C1 segment of cervical spinal cord (tissue), 14 donors: ENCODE measurements around the gene NADK2.
"Not testable (repeated sequence)": the region's sequence is repeated elsewhere in the genome, so short reads cannot be mapped to it uniquely, and the experiment has no call there.

Experiments
- DNase-seq, 14 donors: peaks; one replicate each; lab custom pipeline; 2025; lab: John Stamatoyannopoulos, UW

Gene NADK2

GRCh38 chr5:36208786-36209185, 32.9 kb downstream of the NADK2 start:
- DNase-seq: no peak

- DNase-seq: no peak
Observed at GRCh38 chr5:36206913-36207312, 34.8 kb downstream of the NADK2 start.

GRCh38 chr5:36205329-36205728, 36.4 kb downstream of the NADK2 start:
- no peak for DNase-seq

GRCh38 chr5:36202521-36202961, 39.2 kb downstream of the NADK2 start:
- no peak for DNase-seq

GRCh38 chr5:36200513-36200912, 41.2 kb downstream of the NADK2 start:
- DNase-seq: no peak

- no peak for DNase-seq
Observed at GRCh38 chr5:36199620-36200019, 42.1 kb downstream of the NADK2 start.

- DNase-seq: not testable (repeated sequence)
Observed at GRCh38 chr5:36198783-36199182, 42.9 kb downstream of the NADK2 start.

- DNase-seq: no peak
Observed at GRCh38 chr5:36198281-36198680, 43.4 kb downstream of the NADK2 start.

GRCh38 chr5:36193746-36194145, 48.0 kb downstream of the NADK2 start:
- no peak for DNase-seq

GRCh38 chr5:36184408-36184807, 57.3 kb downstream of the NADK2 start:
- not testable (repeated sequence) for DNase-seq

GRCh38 chr5:36181774-36182173, 60.0 kb downstream of the NADK2 start:
- peak in 1 of 14 donors; percentile 11 for DNase-seq

GRCh38 chr5:36180556-36181350, 61.0 kb downstream of the NADK2 start:
- no peak for DNase-seq

- no peak for DNase-seq
Observed at GRCh38 chr5:36179950-36180349, 61.8 kb downstream of the NADK2 start.

GRCh38 chr5:36178524-36178890, 63.2 kb downstream of the NADK2 start:
- DNase-seq: no peak

- DNase-seq: peak in 1 of 14 donors; percentile 8
Observed at GRCh38 chr5:36177715-36178523, 63.8 kb downstream of the NADK2 start.

GRCh38 chr5:36177154-36177553, 64.6 kb downstream of the NADK2 start:
- DNase-seq: no peak

- no peak for DNase-seq
Observed at GRCh38 chr5:36175043-36175442, 66.7 kb downstream of the NADK2 start.

- DNase-seq: no peak
Observed at GRCh38 chr5:36174119-36174518, 67.6 kb downstream of the NADK2 start.

- no peak for DNase-seq
Observed at GRCh38 chr5:36173426-36173825, 68.3 kb downstream of the NADK2 start.

GRCh38 chr5:36172599-36172998, 69.1 kb downstream of the NADK2 start:
- no peak for DNase-seq

GRCh38 chr5:36170832-36171424, 70.8 kb downstream of the NADK2 start:
- no peak for DNase-seq

GRCh38 chr5:36168737-36169136, 73.0 kb downstream of the NADK2 start:
- DNase-seq: no peak
